ENCODE data around the gene QSOX2. TPM values are rescaled to one million over a fixed set of nuclear protein-coding genes. Genes with fewer than 3 reads are reported as not detected.

QSOX2 gene
- total RNA-seq, 2 donors from 2014 or later: 24.1 to 26.2 TPM

GRCh38 chr9:136210276-136210675 is 35.3 kb downstream of the QSOX2 start:
- Mint-ChIP-seq H3K9me3 (no peaks in the 10 kb centered on the region), H3K27ac (no peak overlapping the region), H3K36me3 (peaks cover 6 to 8% of the 10 kb centered on the region in 2 donors)
- no peak for DNase-seq (ENCODE audit: low spot score in 2 of 2)
- ATAC-seq: no peak

DNA sequence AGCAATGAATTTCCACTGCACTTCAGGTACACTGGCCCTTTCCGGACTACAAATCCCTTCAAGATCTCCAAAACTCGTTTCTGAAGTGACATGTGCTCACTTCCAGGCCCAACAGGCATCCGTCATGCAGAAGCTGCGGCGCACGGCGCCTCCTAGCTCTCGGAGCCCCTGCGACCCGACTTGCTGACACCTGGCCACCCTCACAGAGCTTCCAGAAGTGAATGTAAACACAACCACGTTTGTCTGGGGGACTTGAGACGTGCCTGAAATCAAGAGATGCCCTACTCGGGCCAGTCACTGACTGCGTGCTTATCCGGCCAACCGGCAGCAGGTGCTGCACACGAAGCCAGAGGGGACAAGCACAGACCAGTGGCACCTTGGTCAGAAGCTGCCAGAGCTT is 35.8 kb downstream of the QSOX2 start:
- no peaks in the 10 kb centered on the region for H3K9me3 Mint-ChIP-seq
- no peak for DNase-seq (ENCODE audit: low spot score in 2 of 2)
- peaks cover 2 to 3% of the 10 kb centered on the region in 2 donors for H3K36me3 Mint-ChIP-seq
- peak overlapping the region in 1 of 2 donors; percentile 35 for H3K27ac Mint-ChIP-seq
- no peak for ATAC-seq

- no peaks in the 10 kb centered on the region for H3K36me3 Mint-ChIP-seq
- no peak for ATAC-seq
- H3K9me3 Mint-ChIP-seq: no peaks in the 10 kb centered on the region
- no peak for DNase-seq (ENCODE audit: low spot score in 2 of 2)
- H3K27ac Mint-ChIP-seq: peak overlapping the region in 1 of 2 donors; percentile 35
These were observed 36.4 kb downstream of the QSOX2 start for GRCh38 chr9:136209232-136209631.

- no peaks in the 10 kb centered on the region for H3K36me3 Mint-ChIP-seq
- ATAC-seq: no peak
- DNase-seq (ENCODE audit: low spot score in 2 of 2): no peak
- no peaks in the 10 kb centered on the region for H3K9me3 Mint-ChIP-seq
- H3K27ac Mint-ChIP-seq: no peak overlapping the region
These were observed 36.9 kb downstream of the QSOX2 start for GRCh38 chr9:136208675-136209074.

GRCh38 chr9:136207616-136208015 is 38.0 kb downstream of the QSOX2 start:
- Mint-ChIP-seq H3K9me3 (no peaks in the 10 kb centered on the region), H3K36me3 (no peaks in the 10 kb centered on the region), H3K27ac (no peak overlapping the region)
- ATAC-seq (no peak), DNase-seq (ENCODE audit: low spot score in 2 of 2) (no peak)

- no peaks in the 10 kb centered on the region for H3K36me3 Mint-ChIP-seq
These were observed 38.9 kb downstream of the QSOX2 start for GRCh38 chr9:136206602-136207275.

DNA sequence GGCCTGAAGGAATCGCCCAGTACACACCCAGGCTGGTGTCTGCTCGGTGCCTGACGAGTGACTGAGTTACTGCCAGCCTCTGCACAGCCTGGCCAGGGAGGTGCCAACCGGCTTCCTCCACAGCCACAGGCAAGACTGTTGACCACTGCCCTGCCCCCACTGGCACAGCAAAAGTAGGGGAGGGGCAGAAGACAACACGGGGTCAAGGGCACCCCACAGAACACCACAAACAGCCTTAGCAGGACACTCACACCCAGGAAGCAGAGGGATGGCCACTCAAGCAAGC is 40.0 kb downstream of the QSOX2 start:
- no peak for DNase-seq (ENCODE audit: low spot score in 2 of 2)
- no peak for ATAC-seq
- Mint-ChIP-seq H3K36me3 (no peaks in the 10 kb centered on the region), H3K9me3 (no peaks in the 10 kb centered on the region), H3K27ac (no peak overlapping the region)

More at GRCh38 chr9:136206602-136207275, 38.9 kb downstream of the QSOX2 start:
- Mint-ChIP-seq H3K27ac (no peak overlapping the region), H3K9me3 (no peaks in the 10 kb centered on the region)
- ATAC-seq (no peak), DNase-seq (ENCODE audit: low spot score in 2 of 2) (no peak)

GRCh38 chr9:136204838-136205706 is 40.5 kb downstream of the QSOX2 start, which contains the start of gene LHX3:
TSS of gene LHX3 (minus strand) at chr9:136205128. CDS start at chr9:136205012, 116 bp downstream.
- no peaks in the 10 kb centered on the region for H3K9me3 Mint-ChIP-seq
- no peaks in the 10 kb centered on the region for H3K36me3 Mint-ChIP-seq
- H3K27ac Mint-ChIP-seq: no peak within 1 kb of the TSS
- peak; percentile 25 to 36 for ATAC-seq
- DNase-seq (ENCODE audit: low spot score in 2 of 2): no peak

GRCh38 chr9:136204145-136204805 is 41.3 kb downstream of the QSOX2 start:
- Mint-ChIP-seq H3K27ac (no peak overlapping the region), H3K36me3 (no peaks in the 10 kb centered on the region), H3K9me3 (no peaks in the 10 kb centered on the region)
- no peak for DNase-seq (ENCODE audit: low spot score in 2 of 2)
- peak; percentile 17 to 21 for ATAC-seq

GRCh38 chr9:136203408-136204144 is 42.0 kb downstream of the QSOX2 start:
- peak; percentile 8 to 34 for ATAC-seq
- H3K36me3 Mint-ChIP-seq: no peaks in the 10 kb centered on the region
- H3K27ac Mint-ChIP-seq: no peak overlapping the region
- no peak for DNase-seq (ENCODE audit: low spot score in 2 of 2)
- H3K9me3 Mint-ChIP-seq: no peaks in the 10 kb centered on the region

DNA sequence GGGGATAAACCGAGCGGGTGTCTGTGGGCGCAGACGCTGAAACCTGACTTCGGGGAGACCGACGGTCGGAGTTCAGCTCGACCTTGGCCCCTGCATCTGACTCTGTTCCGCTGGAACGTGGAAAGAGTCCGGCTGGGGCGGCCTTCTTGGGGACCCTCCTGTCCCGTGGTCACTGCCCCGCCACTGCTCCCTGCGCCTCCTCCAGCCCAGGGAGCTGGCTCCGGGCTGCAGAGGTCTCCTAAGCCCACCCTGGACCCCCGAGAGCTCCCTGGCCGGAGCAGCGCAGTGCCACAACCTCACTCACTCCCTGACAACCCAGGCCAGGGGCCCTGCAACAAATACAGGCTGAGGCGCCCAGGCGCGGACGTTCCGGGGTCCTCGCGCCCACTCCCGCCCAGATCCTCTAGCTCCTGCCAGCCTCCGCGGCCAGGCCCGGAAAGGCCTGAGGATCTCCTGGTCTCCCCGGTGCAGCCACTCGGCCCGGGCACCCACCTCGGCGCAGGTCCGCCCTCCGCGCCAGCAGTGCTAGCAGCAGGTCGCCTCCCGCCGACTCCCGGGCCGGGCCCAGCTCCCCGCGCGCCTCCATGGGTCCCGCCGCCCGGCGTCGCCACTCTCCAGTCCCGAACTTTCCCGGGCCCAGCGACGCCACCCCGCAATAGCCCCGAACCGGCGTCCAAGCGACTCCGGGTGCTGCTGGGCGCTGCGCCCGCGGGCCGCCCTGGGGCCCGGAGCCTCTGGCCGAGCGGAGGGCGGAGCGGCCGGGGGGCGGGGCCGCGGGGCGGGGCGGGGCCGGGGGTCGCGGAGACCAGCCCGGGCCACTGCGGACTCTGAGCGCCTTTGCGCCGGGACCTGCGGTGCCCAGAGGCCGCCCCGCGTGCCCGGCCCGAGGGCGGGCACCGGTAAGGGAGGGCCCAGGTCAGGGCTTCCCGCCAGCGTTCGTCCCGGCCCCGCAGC is 42.9 kb downstream of the QSOX2 start:
- no peaks in the 10 kb centered on the region for H3K36me3 Mint-ChIP-seq
- H3K27ac Mint-ChIP-seq: no peak overlapping the region
- ATAC-seq (no peak), DNase-seq (ENCODE audit: low spot score in 2 of 2) (no peak)
- H3K9me3 Mint-ChIP-seq: no peaks in the 10 kb centered on the region

- Mint-ChIP-seq H3K9me3 (no peaks in the 10 kb centered on the region), H3K27ac (no peak overlapping the region), H3K36me3 (no peaks in the 10 kb centered on the region)
- DNase-seq (ENCODE audit: low spot score in 2 of 2) (no peak), ATAC-seq (no peak)
These were observed 43.8 kb downstream of the QSOX2 start for GRCh38 chr9:136201609-136202453.

DNA sequence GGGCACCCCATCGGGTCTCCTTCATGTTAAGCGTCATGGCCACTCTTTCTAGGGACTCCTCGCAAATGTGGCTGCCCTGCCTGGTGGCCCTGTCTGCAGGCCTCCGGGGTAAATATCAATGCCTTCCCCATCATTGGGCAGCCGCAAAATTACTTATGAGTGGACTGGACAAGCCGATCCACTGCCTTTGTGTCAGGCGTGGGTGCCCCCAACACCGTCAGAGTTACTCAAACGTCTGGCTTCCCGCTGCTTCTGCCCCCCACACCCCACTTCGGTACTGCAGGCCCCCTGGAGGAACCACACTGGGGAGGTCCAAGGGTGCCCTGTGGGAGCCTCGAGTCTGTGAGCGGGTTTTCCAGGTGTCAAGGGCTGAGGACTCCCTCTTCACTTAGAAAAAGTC is 44.4 kb downstream of the QSOX2 start:
- Mint-ChIP-seq H3K27ac (no peak overlapping the region), H3K36me3 (no peaks in the 10 kb centered on the region), H3K9me3 (no peaks in the 10 kb centered on the region)
- DNase-seq (ENCODE audit: low spot score in 2 of 2): no peak
- ATAC-seq: no peak

DNA sequence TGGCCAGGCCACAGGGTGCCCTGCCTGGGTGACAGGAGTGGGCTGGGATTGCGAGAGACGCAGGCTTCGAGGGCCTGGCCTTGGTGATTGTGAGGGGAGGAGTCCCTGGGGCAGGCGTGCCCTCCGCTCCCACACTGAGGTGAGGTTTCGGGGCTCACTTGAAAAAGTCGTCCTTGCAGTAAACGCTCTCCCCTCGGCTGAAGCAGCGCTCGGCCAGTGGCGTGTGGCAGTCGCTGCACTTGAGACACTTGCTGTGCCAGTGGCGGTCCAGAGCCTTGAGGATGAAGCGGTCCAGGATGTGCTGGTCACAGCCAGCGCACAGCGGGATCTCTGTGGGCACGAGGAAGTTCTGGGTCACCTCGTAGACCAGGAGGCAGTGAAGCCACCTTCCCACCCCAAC is 45.2 kb downstream of the QSOX2 start:
- ATAC-seq: no peak
- Mint-ChIP-seq H3K36me3 (no peaks in the 10 kb centered on the region), H3K9me3 (no peaks in the 10 kb centered on the region), H3K27ac (no peak overlapping the region)
- DNase-seq (ENCODE audit: low spot score in 2 of 2): no peak
